Measurements from ENCODE around the gene NDRG4.

Gene NDRG4

DNA sequence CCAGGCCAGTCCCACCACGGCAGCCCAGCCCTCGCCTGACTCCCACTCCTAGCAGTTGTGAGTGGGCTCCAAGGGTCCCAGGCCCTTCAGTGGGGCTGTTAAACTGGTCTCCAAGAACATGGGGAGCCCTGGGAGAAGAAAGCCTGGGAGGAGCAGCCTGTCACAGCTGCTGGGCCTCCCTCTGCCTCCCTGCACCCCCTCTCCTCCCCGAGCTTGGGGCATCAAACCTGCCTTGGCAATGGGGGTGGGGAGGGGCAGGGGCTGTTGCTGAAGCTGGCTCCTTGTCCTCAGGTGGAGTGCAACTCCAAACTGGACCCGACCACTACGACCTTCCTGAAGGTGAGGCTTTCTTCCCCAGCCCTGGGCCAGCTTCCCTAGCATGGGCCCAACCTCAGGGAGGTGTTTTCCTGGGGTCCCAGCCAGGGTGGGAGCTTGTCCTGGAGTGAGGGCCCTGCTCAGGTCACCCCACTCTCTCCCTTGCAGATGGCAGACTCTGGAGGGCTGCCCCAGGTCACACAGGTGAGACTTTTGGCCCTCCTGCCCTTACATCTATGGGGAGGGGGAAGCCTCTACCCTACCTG lies 8.8 kb downstream of the NDRG4 start:
- Histone ChIP-seq H3K4me3 (ENCODE audit: low read depth, low read length) (no peak overlapping the region), H3K79me2 (no peaks in the 10 kb centered on the region), H3K9me3 (ENCODE audit: control insufficient read depth, low read length) (no peaks in the 10 kb centered on the region), H3K9ac (no peak overlapping the region), H3K4me2 (ENCODE audit: low read length) (no peak overlapping the region), H2AFZ (no peak overlapping the region), H3K27me3 (ENCODE audit: control insufficient read depth, insufficient read depth, low read length) (no peaks in the 10 kb centered on the region), H3K36me3 (ENCODE audit: control insufficient read depth, insufficient read depth, low read length) (no peaks in the 10 kb centered on the region), H3K4me1 (no peaks in the 10 kb centered on the region), H3K27ac (no peak overlapping the region)
- TF ChIP-seq, protein P1, sequence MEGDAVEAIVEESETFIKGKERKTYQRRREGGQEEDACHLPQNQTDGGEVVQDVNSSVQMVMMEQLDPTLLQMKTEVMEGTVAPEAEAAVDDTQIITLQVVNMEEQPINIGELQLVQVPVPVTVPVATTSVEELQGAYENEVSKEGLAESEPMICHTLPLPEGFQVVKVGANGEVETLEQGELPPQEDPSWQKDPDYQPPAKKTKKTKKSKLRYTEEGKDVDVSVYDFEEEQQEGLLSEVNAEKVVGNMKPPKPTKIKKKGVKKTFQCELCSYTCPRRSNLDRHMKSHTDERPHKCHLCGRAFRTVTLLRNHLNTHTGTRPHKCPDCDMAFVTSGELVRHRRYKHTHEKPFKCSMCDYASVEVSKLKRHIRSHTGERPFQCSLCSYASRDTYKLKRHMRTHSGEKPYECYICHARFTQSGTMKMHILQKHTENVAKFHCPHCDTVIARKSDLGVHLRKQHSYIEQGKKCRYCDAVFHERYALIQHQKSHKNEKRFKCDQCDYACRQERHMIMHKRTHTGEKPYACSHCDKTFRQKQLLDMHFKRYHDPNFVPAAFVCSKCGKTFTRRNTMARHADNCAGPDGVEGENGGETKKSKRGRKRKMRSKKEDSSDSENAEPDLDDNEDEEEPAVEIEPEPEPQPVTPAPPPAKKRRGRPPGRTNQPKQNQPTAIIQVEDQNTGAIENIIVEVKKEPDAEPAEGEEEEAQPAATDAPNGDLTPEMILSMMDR (IDR thresholded peaks at IDR 0.05) = no peak

- H3K4me3 ChIP-seq (ENCODE audit: low read depth, low read length) = no peak overlapping the region
- TF ChIP-seq, protein P1 (IDR thresholded peaks at IDR 0.05) = no peak
- H3K27ac ChIP-seq = no peak overlapping the region
- no peak overlapping the region for H2AFZ ChIP-seq
- H3K27me3 ChIP-seq (ENCODE audit: control insufficient read depth, insufficient read depth, low read length) = no peaks in the 10 kb centered on the region
- H3K9me3 ChIP-seq (ENCODE audit: control insufficient read depth, low read length) = no peaks in the 10 kb centered on the region
- no peak overlapping the region for H3K9ac ChIP-seq
- no peaks in the 10 kb centered on the region for H3K4me1 ChIP-seq
- H3K36me3 ChIP-seq (ENCODE audit: control insufficient read depth, insufficient read depth, low read length) = no peaks in the 10 kb centered on the region
- no peak overlapping the region for H3K4me2 ChIP-seq (ENCODE audit: low read length)
- H3K79me2 ChIP-seq = no peaks in the 10 kb centered on the region
Measured at GRCh38 chr16:58509256-58510096, 9.5 kb downstream of the NDRG4 start.

GRCh38 chr16:58510097-58510775 lies 10.3 kb downstream of the NDRG4 start:
- no peaks in the 10 kb centered on the region for H3K79me2 ChIP-seq

DNA sequence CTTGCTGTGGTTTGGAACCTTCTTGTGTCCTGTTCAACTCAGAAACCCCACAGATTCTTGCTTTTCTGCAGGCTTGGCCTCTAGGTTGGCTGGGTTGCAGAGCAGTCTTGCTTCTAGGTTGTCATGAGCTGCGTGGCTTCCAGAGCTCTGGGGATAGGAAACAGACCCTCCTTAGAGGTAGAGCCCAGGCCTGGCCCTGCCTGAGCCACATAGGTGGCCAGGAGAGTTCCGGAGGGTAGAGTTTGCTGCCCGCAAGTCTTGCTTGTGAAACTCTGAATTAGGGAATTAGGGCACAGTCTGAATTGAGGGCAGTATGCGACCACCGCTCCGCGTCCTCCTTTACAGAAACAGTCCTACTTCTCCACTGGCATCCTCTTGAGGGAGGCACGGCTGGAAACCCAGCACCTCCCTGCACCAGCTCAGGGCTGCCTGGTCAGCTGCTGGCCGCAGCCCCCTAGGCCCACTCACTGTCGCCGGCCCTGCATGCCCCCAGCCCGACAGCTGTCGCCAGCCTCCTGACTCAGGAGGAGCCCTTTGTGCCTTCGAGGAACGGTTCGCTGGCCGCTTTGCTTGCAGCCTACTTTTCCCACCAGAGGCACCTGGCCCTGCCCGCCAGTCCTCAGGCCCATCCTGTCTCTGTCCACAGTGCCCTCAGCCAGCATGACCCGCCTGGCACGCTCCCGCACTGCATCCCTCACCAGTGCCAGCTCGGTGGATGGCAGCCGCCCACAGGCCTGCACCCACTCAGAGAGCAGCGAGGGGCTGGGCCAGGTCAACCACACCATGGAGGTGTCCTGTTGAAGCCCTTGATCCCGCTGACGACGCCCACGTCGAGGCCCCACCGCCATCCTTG lies 11.1 kb downstream of the NDRG4 start:
- no peak overlapping the region for H2AFZ ChIP-seq
- H3K27ac ChIP-seq = no peak overlapping the region
- no peaks in the 10 kb centered on the region for H3K36me3 ChIP-seq (ENCODE audit: control insufficient read depth, insufficient read depth, low read length)
- no peak overlapping the region for H3K4me2 ChIP-seq (ENCODE audit: low read length)
- H3K4me3 ChIP-seq (ENCODE audit: low read depth, low read length) = no peak overlapping the region
- no peak overlapping the region for H3K9ac ChIP-seq
- H3K27me3 ChIP-seq (ENCODE audit: control insufficient read depth, insufficient read depth, low read length) = no peaks in the 10 kb centered on the region
- H3K9me3 ChIP-seq (ENCODE audit: control insufficient read depth, low read length) = no peaks in the 10 kb centered on the region
- H3K79me2 ChIP-seq = no peaks in the 10 kb centered on the region
- TF ChIP-seq, protein P1 (IDR thresholded peaks at IDR 0.05) = no peak
- no peaks in the 10 kb centered on the region for H3K4me1 ChIP-seq

More at GRCh38 chr16:58510097-58510775, 10.3 kb downstream of the NDRG4 start:
- no peak overlapping the region for H3K9ac ChIP-seq
- TF ChIP-seq, protein P1 (IDR thresholded peaks at IDR 0.05) = no peak
- no peak overlapping the region for H3K27ac ChIP-seq
- no peaks in the 10 kb centered on the region for H3K36me3 ChIP-seq (ENCODE audit: control insufficient read depth, insufficient read depth, low read length)
- no peak overlapping the region for H2AFZ ChIP-seq
- no peaks in the 10 kb centered on the region for H3K27me3 ChIP-seq (ENCODE audit: control insufficient read depth, insufficient read depth, low read length)
- no peaks in the 10 kb centered on the region for H3K4me1 ChIP-seq
- no peak overlapping the region for H3K4me3 ChIP-seq (ENCODE audit: low read depth, low read length)
- no peak overlapping the region for H3K4me2 ChIP-seq (ENCODE audit: low read length)
- no peaks in the 10 kb centered on the region for H3K9me3 ChIP-seq (ENCODE audit: control insufficient read depth, low read length)
